Measurements from ENCODE around the gene SLC6A11.
A peak's percentile ranks its signal among the peaks of the same experiment; 100 is the strongest.

Gene SLC6A11

DNA sequence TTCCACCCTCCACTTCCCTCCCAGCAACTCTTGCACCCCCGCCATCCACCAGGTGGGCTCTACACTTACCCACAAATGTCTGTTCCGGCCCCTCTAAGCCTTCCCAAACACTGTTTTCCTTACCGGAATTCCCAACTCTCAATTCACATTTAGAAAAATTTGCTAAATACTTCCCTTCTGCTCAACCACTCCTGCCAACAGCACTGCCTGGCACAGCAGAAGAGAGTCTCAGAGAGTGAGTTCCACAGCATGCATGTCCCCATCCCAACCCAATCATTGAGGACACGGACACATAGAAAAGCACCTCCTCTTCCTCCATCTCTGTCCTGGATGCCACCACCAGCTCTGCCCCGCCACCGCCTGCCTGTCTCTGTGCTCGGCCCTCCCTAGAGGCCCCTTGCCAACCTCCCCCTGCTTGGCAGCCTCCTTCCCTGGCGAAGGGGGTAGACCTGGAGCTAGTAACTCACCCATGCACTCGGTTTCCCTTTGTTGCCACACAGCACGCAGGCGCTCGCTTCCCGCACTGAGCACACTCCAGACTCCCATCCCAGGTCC, 110.3 kb downstream of the SLC6A11 start:
- H3K27me3 ChIP-seq, result no peaks in the 10 kb centered on the region
- H3K4me2 ChIP-seq, result peak overlapping the region in 9 of 11 experiments; percentile 33 to 81 (median 63); a peak in 17 of 22 replicates
- no peaks in the 10 kb centered on the region for H3K36me3 ChIP-seq

DNA sequence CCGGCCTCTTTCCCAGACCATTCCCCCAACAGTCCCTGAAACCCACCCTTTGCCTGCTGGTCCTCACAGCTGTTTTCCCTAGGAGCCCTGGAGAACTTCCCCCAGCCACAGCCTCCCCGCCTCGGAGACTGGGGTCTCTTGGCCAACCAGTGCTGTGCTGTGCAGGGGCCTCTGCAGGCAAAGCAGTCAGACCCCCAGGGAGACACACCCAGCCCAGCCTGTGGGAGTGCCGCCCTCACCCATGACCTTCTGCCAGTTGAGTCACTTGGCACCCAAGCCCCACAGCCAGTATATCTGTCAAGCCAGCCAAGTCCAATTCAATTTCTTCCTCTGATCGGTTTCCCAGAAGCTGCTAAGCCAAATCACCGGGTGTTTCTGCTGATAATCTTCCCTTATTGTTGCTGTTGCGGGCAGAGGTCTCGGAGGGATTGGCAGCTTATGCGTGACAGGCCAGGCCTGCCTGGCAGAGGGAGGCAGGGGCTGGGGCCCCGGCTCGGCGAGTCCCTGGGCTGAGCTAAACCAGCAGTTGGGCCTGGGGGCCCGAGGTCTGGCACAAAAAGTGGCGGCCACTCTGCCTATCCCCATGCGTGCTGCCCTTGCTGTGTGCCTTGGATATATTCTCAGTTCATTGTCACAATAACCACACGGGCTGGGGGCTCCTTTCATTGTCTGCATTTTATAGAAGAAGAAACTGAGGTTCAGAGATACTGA, 110.9 kb downstream of the SLC6A11 start:
- Histone ChIP-seq H3K9ac (peak overlapping the region in 2 of 11 experiments; percentile 27 to 34; a peak in 2 of 22 replicates), H3K4me2 (peak overlapping the region in 9 of 11 experiments; percentile 33 to 81 (median 63); a peak in 18 of 22 replicates), H4K20me1 (no peaks in the 10 kb centered on the region), H3K27me3 (no peaks in the 10 kb centered on the region), H3K36me3 (no peaks in the 10 kb centered on the region), H3K9me3 (replicated peaks in 1 of 11) (peaks cover under 1 to 18% (median 11%) of the 10 kb centered on the region in 11 experiments; a peak in 13 of 22 replicates), H3K4me1 (peaks cover 0 to 62% (median 30%) of the 10 kb centered on the region in 10 experiments; a peak in 16 of 20 replicates), H3K4me3 (no peak overlapping the region), H3K27ac (no peak overlapping the region)
- TF ChIP-seq Cebpa-rat (IDR thresholded peaks at IDR 0.05), result no peak

More for the DNA sequence above, 110.3 kb downstream of the SLC6A11 start:
- H3K9ac ChIP-seq, result no peak overlapping the region
- no peak for TF ChIP-seq Cebpa-rat (IDR thresholded peaks at IDR 0.05)
- no peak overlapping the region for H3K4me3 ChIP-seq
- H3K9me3 ChIP-seq (replicated peaks in 1 of 11), result peaks cover 6 to 25% (median 16%) of the 10 kb centered on the region in 11 experiments; a peak in 16 of 22 replicates
- no peak overlapping the region for H3K27ac ChIP-seq
- no peaks in the 10 kb centered on the region for H4K20me1 ChIP-seq
- peaks cover 0 to 62% (median 29%) of the 10 kb centered on the region in 10 experiments; a peak in 16 of 20 replicates for H3K4me1 ChIP-seq

DNA sequence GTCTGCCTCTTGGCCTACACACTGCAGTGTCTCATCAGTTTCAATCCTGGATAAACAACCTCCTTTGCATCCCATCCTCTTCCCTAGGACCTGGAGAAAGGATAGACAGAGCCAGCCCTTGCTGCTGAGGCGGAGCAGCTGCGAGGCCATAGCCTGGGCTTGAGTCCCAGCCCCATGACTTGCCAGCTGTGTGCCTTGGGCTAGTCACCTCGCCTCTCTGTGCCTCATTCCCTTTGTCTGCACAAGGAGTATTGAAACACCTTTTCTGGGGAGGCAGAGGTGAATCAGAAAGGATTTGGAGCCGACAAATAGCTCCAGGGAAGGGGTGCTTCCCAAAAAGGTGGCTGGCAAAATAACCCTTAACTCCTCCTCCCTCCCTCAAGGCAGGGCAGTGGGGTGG, 111.5 kb downstream of the SLC6A11 start:
- TF ChIP-seq Cebpa-rat (IDR thresholded peaks at IDR 0.05), result no peak
- Histone ChIP-seq H3K9ac (peak overlapping the region in 1 of 11 experiments; percentile 27; a peak in 1 of 22 replicates), H3K36me3 (no peaks in the 10 kb centered on the region), H3K4me1 (peaks cover 0 to 62% (median 30%) of the 10 kb centered on the region in 10 experiments; a peak in 16 of 20 replicates), H3K9me3 (replicated peaks in 1 of 11) (peaks cover 0 to 14% (median 6%) of the 10 kb centered on the region in 11 experiments; a peak in 9 of 22 replicates), H3K4me2 (peak overlapping the region in 8 of 11 experiments; percentile 35 to 81 (median 66); a peak in 11 of 22 replicates), H4K20me1 (no peaks in the 10 kb centered on the region), H3K27ac (no peak overlapping the region), H3K27me3 (no peaks in the 10 kb centered on the region), H3K4me3 (no peak overlapping the region)

GRCh38 chr3:10928407-10928960, 112.5 kb downstream of the SLC6A11 start:
- Histone ChIP-seq H4K20me1 (no peaks in the 10 kb centered on the region), H3K9ac (no peak overlapping the region), H3K9me3 (replicated peaks in 1 of 11) (peaks cover 0 to 14% (median 6%) of the 10 kb centered on the region in 11 experiments; a peak in 9 of 22 replicates), H3K4me2 (peak overlapping the region in 3 of 11 experiments; percentile 32 to 74 (median 69); a peak in 3 of 22 replicates), H3K36me3 (no peaks in the 10 kb centered on the region), H3K4me1 (peaks cover 0 to 57% (median 28%) of the 10 kb centered on the region in 10 experiments; a peak in 16 of 20 replicates), H3K4me3 (no peak overlapping the region), H3K27ac (no peak overlapping the region), H3K27me3 (no peaks in the 10 kb centered on the region)
- TF ChIP-seq Cebpa-rat (IDR thresholded peaks at IDR 0.05), result no peak

GRCh38 chr3:10928961-10929471, 113.0 kb downstream of the SLC6A11 start:
- Histone ChIP-seq H3K9ac (no peak overlapping the region), H3K36me3 (no peaks in the 10 kb centered on the region), H3K4me2 (peak overlapping the region in 2 of 11 experiments; percentile 69 to 74; a peak in 1 of 22 replicates), H4K20me1 (no peaks in the 10 kb centered on the region), H3K27me3 (no peaks in the 10 kb centered on the region), H3K9me3 (replicated peaks in 1 of 11) (peaks cover 0 to 14% (median 6%) of the 10 kb centered on the region in 11 experiments; a peak in 9 of 22 replicates), H3K4me3 (no peak overlapping the region), H3K4me1 (peaks cover 0 to 52% (median 25%) of the 10 kb centered on the region in 10 experiments; a peak in 16 of 20 replicates), H3K27ac (no peak overlapping the region)
- no peak for TF ChIP-seq Cebpa-rat (IDR thresholded peaks at IDR 0.05)

- Histone ChIP-seq H3K4me2 (no peak overlapping the region), H3K4me3 (no peak overlapping the region), H3K9me3 (replicated peaks in 1 of 11) (peaks cover 0 to 7% (median 3%) of the 10 kb centered on the region in 11 experiments; a peak in 3 of 22 replicates), H3K9ac (no peak overlapping the region), H3K27me3 (no peaks in the 10 kb centered on the region), H3K36me3 (no peaks in the 10 kb centered on the region), H3K4me1 (peaks cover 0 to 46% (median 23%) of the 10 kb centered on the region in 10 experiments; a peak in 16 of 20 replicates), H4K20me1 (no peaks in the 10 kb centered on the region), H3K27ac (no peak overlapping the region)
- TF ChIP-seq Cebpa-rat (IDR thresholded peaks at IDR 0.05), result no peak
These were observed 114.1 kb downstream of the SLC6A11 start for GRCh38 chr3:10929978-10930665.

- Histone ChIP-seq H3K4me1 (peaks cover 0 to 47% (median 24%) of the 10 kb centered on the region in 10 experiments; a peak in 16 of 20 replicates), H3K9me3 (replicated peaks in 1 of 11) (peaks cover 0 to 3% (median 0%) of the 10 kb centered on the region in 11 experiments; a peak in 1 of 22 replicates), H4K20me1 (no peaks in the 10 kb centered on the region), H3K27ac (no peak overlapping the region), H3K36me3 (no peaks in the 10 kb centered on the region), H3K9ac (no peak overlapping the region), H3K27me3 (no peaks in the 10 kb centered on the region), H3K4me3 (no peak overlapping the region), H3K4me2 (no peak overlapping the region)
- TF ChIP-seq Cebpa-rat (IDR thresholded peaks at IDR 0.05), result no peak
These were observed 114.6 kb downstream of the SLC6A11 start for GRCh38 chr3:10930666-10931040.

- Histone ChIP-seq H3K4me1 (peaks cover 0 to 40% (median 17%) of the 10 kb centered on the region in 10 experiments; a peak in 12 of 20 replicates), H3K27me3 (no peaks in the 10 kb centered on the region), H4K20me1 (no peaks in the 10 kb centered on the region), H3K4me2 (no peak overlapping the region), H3K9ac (no peak overlapping the region), H3K4me3 (no peak overlapping the region), H3K9me3 (replicated peaks in 1 of 11) (no peaks in the 10 kb centered on the region), H3K36me3 (no peaks in the 10 kb centered on the region), H3K27ac (no peak overlapping the region)
- TF ChIP-seq Cebpa-rat (IDR thresholded peaks at IDR 0.05), result no peak
These were observed 116.6 kb downstream of the SLC6A11 start for GRCh38 chr3:10932596-10932995.

Data from BLaER1 treated with 17β-estradiol and CSF1 and Interleukin-3, amounts not matched to agents 10 nM and 100 nM (cell line).